Measurements from ENCODE around the gene ZNF385D.
"Not testable (repeated sequence)": the region's sequence is repeated elsewhere in the genome, so short reads cannot be mapped to it uniquely, and the experiment has no call there.

The ZNF385D gene

DNA sequence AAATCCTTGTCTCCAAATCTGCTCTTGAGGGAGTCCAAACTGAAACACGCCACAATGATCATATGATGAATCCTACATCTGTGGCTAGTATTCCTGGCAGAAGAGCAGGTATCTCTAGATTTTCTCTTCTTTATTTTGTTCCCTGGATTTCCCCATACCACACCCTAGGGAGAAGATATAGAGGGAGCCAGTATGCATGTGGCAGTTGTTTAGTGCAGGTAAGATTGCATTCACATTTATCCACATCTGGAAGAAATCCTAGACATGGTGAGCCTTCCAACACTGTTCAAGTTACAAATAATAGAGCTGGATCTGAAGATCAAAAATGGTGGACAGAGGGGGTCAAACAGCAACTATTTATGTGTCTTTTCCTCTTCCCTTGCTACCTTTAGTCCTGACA lies 316.7 kb downstream of the ZNF385D start:
- ATAC-seq: no peak

GRCh38 chr3:21433751-21434150 lies 317.3 kb downstream of the ZNF385D start:
- ATAC-seq: no peak

DNA sequence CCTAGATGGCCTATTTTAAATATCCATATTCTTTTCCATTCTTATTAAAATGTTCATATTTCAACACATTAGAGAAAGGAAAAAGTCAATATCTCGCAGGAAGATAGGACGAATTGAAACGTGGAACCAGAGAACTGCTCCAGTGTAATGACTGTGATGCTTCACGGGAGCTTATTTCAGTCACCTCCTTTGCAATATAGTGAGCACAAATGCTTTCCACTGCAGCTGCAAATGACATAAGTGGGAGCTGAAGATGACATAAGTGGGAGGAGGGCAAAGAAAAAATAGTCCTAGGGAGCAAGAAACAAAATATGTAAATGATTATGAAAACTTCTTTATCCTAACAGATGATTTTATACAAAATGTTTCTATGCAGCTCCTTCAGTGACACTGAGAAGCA lies 324.1 kb downstream of the ZNF385D start:
- ATAC-seq: no peak

- no peak for ATAC-seq
These were observed 325.3 kb downstream of the ZNF385D start for GRCh38 chr3:21425715-21426114.

DNA sequence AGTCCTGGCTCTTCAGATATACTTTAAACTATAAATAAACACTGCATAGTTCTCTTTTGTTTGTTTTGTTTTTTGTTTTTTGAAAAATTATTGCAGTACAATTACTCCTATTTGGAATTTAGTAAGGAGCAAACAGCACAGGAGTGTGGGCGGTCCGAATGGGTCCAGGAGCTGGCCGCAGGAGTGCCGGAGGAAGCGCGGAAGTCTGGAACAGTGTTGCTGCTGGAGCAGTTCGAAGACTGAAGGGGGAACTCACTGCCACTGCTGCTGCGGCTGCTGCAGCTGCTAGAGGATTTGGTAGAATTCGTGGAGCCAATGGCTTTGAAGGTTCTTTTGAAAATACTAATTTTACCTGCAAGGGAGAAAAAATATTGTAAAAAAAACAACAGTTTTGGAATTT lies 329.9 kb downstream of the ZNF385D start:
- ATAC-seq: no peak

GRCh38 chr3:21417991-21418390 lies 333.0 kb downstream of the ZNF385D start:
- no peak for ATAC-seq

DNA sequence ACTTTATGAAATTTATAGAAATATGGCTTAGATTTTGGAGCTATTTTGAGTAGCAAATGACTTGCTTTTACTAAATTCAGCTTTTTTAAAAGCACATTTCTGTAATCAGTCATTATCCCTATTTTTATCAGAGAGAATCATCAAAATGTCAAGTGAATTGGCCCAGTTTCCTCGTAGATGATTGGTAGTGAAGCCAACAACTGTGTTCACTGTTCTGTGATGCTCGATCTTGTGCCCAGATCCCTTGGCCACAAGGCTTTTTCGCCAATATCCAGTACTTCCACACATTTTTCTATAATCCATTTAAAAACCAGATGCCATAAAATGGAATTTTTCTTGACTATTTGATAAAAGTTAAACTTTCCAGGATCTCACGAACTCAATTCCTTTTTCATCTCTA lies 336.5 kb downstream of the ZNF385D start:
- no peak for ATAC-seq

- no peak for ATAC-seq
These were observed 340.0 kb downstream of the ZNF385D start for GRCh38 chr3:21411058-21411457.

GRCh38 chr3:21409401-21409800 lies 341.6 kb downstream of the ZNF385D start:
- no peak for ATAC-seq

- ATAC-seq: no peak
These were observed 343.3 kb downstream of the ZNF385D start for GRCh38 chr3:21407743-21408142.

GRCh38 chr3:21405671-21406667 lies 345.0 kb downstream of the ZNF385D start:
- ATAC-seq: no peak

GRCh38 chr3:21398461-21398860 lies 352.5 kb downstream of the ZNF385D start:
- ATAC-seq: no peak

DNA sequence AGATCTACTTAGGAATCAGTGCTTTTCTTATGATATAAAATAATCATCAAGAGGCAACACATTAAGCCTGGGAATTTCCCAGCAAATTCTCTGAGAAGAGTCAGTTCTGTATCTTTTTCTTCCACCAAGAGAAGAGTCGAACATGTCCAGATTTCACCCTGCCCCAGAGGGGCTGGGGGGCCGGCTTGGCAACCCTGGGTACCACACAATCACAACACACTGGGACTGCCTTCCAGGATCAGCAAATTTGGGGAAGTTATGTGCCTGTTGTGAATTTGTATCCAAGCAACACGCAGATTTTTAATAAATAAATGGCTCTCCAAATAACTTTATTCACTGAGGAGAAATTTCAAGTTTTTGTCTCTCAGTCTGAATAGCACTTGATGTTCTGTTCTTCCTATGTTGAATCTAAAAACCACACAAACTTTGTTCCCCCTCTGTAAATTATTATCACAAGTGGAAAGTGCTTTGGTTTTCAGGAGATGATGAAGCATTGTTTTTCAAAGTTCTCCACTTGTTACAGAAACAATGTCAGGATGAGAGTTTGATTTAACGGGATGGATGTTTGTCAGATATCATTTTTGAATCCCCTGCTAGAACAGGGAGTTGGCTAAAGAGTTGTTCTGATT lies 357.2 kb downstream of the ZNF385D start:
- ATAC-seq: no peak

GRCh38 chr3:21392526-21392925 lies 358.5 kb downstream of the ZNF385D start:
- ATAC-seq: no peak

DNA sequence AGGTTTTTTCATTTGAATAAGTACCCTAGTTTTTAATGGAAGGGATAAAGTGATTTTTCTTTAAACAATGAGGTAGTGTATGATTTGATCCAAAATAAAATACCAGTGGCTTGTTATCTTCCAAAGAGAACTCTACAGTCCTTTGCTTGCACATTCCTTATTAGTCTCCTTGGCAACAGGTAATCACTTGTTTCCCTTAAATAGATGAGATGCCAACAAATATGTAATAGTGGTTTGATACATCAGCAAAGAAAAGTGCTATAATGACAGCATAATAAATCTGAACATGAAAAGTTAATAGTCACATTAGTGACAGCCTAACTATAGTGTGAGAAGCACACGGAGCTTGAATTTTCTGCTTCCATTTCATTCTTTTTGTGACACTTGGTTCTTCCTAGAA lies 360.2 kb downstream of the ZNF385D start:
- no peak for ATAC-seq

DNA sequence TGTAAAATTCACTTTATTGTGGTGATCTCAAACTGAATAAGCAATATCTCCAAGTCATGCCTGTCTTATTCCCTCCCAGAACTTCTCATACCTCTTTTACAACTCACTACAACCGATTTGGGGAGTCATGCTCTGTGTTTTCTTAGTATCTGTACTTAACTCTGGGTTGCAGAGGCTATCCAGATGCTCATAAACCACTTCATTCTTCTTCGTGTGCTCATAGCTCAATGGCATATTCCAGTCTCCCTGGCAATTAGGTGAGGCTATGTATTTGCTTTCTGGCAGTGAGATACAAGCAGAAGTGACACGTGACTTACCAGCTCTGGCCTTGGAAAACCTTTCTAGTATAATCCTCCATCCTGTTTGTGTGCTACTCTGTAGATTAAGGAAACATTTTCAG lies 360.9 kb downstream of the ZNF385D start:
- no peak for ATAC-seq

DNA sequence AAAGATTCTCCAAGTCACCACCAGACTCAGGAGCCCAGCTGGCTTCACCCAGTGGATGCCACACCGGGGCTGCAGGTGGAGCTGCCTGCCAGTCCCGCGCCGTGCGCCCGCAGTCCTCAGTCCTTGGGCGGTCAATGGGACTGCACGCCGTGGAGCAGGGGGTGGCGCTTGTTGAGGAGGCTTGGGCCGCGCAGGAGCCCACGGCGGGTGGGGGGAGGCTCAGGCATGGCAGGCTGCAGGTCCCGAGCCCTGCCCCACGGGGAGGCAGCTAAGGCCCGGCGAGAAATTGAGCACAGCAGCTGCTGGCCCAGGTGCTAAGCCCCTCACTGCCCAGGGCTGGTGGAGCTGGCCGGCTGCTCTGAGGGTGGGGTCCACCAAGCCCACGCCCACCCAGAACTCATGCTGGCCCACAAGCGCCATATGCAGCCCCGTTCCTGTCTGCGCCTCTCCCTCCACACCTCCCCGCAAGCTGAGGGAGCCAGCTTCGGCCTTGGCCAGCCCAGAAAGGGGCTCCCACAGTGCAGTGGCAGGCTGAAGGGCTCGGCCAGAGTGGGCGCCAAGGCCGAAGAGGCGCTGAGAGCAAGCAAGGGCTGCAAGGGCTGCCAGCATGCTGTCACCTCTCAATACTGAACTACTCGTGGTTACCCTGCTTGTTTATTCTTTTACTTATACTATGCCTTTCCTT lies 363.7 kb downstream of the ZNF385D start:
- not testable (repeated sequence) for ATAC-seq

GRCh38 chr3:21378036-21378435 lies 373.0 kb downstream of the ZNF385D start:
- not testable (repeated sequence) for ATAC-seq

GRCh38 chr3:21377071-21377769 lies 373.8 kb downstream of the ZNF385D start:
- ATAC-seq: no peak

DNA sequence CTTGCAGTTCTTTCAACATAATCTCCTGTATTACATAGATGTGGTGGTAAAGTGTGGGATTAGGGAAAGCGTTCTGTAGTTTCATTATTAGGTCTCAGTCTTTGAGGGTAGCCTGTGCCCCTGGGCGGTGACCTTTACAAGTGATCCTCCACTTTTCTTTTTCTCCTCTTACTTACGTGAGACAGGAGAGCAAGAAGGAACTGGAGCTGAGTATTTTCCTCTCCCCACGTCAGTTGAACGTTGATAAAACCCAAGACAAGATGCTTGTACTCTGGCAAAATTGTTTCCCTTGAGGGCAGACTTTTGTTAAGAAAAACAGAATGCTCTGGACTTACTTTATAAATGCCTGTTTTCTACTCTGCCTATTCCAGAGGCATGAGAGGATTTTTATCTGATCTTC lies 378.7 kb downstream of the ZNF385D start:
- no peak for ATAC-seq

Data from activated CD4-positive, CD25-positive, alpha-beta regulatory T cell treated with anti-CD3 and anti-CD28 coated beads, Interleukin-2, amount 50 U/mL, for 24 hours (primary cell).